GM23338 (cell line): ENCODE data around the gene KCNJ8. TPM values are rescaled to one million over a fixed set of nuclear protein-coding genes. Genes with fewer than 3 reads are reported as not detected.

Source experiments
- ATAC-seq: fragments of 200-7000 bp; cut with Tn5 transposase; 3 replicates; pipeline ENCODE4 v1.9.1; 2020
- DNase-seq: peaks from one replicate; pipeline ENCODE4 v3.0.0-alpha.2; 2015; ENCODE audit warnings: low spot score
- H2AFZ ChIP-seq: fragments of 200-600 bp; sonication (generic); 2 replicates; pipeline ENCODE4 v1.8.0; 2016; ENCODE audit warnings: antibody characterized with exemption, mild to moderate bottlenecking, moderate library complexity
- H3F3A ChIP-seq: fragments of 200-600 bp; sonication (generic); replicated peaks from 2 replicates; pipeline ENCODE4 v1.8.0; 2017; ENCODE audit warnings: antibody characterized with exemption, mixed run types, low read depth
- H3K27ac ChIP-seq: fragments of 200-600 bp; sonication (generic); 2 replicates; pipeline ENCODE4 v1.6.1; 2016; ENCODE audit warnings: low read depth
- H3K27me3 ChIP-seq: fragments of 200-600 bp; sonication (generic); 2 replicates; pipeline ENCODE4 v1.8.0; 2016; ENCODE audit warnings: mild to moderate bottlenecking, mixed run types, moderate library complexity; ENCODE audit not compliant: insufficient read depth
- H3K36me3 ChIP-seq: fragments of 200-600 bp; sonication (generic); 2 replicates; pipeline ENCODE4 v1.8.0; 2016; ENCODE audit warnings: mild to moderate bottlenecking; ENCODE audit not compliant: insufficient read depth
- H3K4me1 ChIP-seq: fragments of 200-600 bp; sonication (generic); 2 replicates; pipeline ENCODE4 v1.8.0; 2016; ENCODE audit warnings: mild to moderate bottlenecking, moderate library complexity; ENCODE audit not compliant: insufficient read depth
- H3K4me2 ChIP-seq: fragments of 200-600 bp; sonication (generic); 2 replicates; pipeline ENCODE4 v1.7.1; 2017; ENCODE audit warnings: mixed run types
- H3K4me3 ChIP-seq: fragments of 200-600 bp; sonication (generic); 2 replicates; pipeline ENCODE4 v1.6.1; 2016; ENCODE audit warnings: mixed run types
- H3K79me2 ChIP-seq: fragments of 200-600 bp; sonication (generic); replicated peaks from 2 replicates; pipeline ENCODE4 v1.8.0; 2017; ENCODE audit warnings: mild to moderate bottlenecking; ENCODE audit not compliant: insufficient read depth
- H3K9me2 ChIP-seq: fragments of 200-600 bp; sonication (generic); 2 replicates; pipeline ENCODE4 v1.8.0; 2017; ENCODE audit not compliant: insufficient read depth
- H4K20me1 ChIP-seq: fragments of 200-600 bp; sonication (generic); replicated peaks from 2 replicates; pipeline ENCODE4 v1.8.0; 2017; ENCODE audit warnings: mild to moderate bottlenecking; ENCODE audit not compliant: insufficient read depth
- H3K27ac Mint-ChIP-seq: 2 replicates; pipeline ENCODE4 v1.8.0; 2020; ENCODE audit warnings: inconsistent platforms, mild to moderate bottlenecking, moderate library complexity, mixed read lengths
- H3K27me3 Mint-ChIP-seq: 3 replicates; pipeline ENCODE4 v1.8.0; 2022; ENCODE audit warnings: low read depth, mild to moderate bottlenecking, moderate library complexity, mixed read lengths, inconsistent platforms; ENCODE audit not compliant: insufficient read depth, poor library complexity
- H3K36me3 Mint-ChIP-seq: 3 replicates; pipeline ENCODE4 v1.8.0; 2021; ENCODE audit warnings: low read depth, mild to moderate bottlenecking, inconsistent platforms, moderate library complexity, mixed read lengths
- H3K4me1 Mint-ChIP-seq: 3 replicates; pipeline ENCODE4 v1.8.0; 2020; ENCODE audit warnings: mild to moderate bottlenecking, inconsistent platforms, mixed read lengths
- H3K4me3 Mint-ChIP-seq: 3 replicates; pipeline ENCODE4 v1.8.0; 2021; ENCODE audit warnings: moderate library complexity, mild to moderate bottlenecking, inconsistent platforms, mixed read lengths
- H3K9me3 Mint-ChIP-seq: 3 replicates; pipeline ENCODE4 v1.8.0; 2020; ENCODE audit warnings: moderate library complexity, mild to moderate bottlenecking, inconsistent platforms, mixed read lengths
- CREB1 ChIP-seq: fragments of 250-450 bp; sonication (Bioruptor Pico); IDR thresholded peaks from 2 replicates; pipeline ENCODE4 v1.5.0; 2020; ENCODE audit warnings: low read depth, mild to moderate bottlenecking, moderate library complexity
- ETS1 ChIP-seq: IDR thresholded peaks from 2 replicates; pipeline ENCODE4 v1.6.1; 2016; ENCODE audit warnings: antibody characterized with exemption
- EZH2 ChIP-seq: fragments of 200-600 bp; sonication (generic); IDR thresholded peaks from one replicate; pipeline ENCODE4 v1.8.0; 2017; ENCODE audit warnings: antibody characterized with exemption, mild to moderate bottlenecking, low read depth; ENCODE audit not compliant: unreplicated experiment
- JUNB ChIP-seq: IDR thresholded peaks from one replicate; pipeline ENCODE4 v1.6.1; 2016; ENCODE audit warnings: antibody characterized with exemption; ENCODE audit not compliant: unreplicated experiment
- NANOG ChIP-seq: IDR thresholded peaks from 2 replicates; pipeline ENCODE4 v1.6.1; 2016; ENCODE audit warnings: antibody characterized with exemption, borderline replicate concordance
- POLR2AphosphoS5 ChIP-seq: IDR thresholded peaks from 2 replicates; pipeline ENCODE4 v1.6.1; 2016; ENCODE audit warnings: antibody characterized with exemption, low read depth
- ZNF114 ChIP-seq: fragments of 250-450 bp; sonication (Bioruptor Pico); IDR thresholded peaks from 2 replicates; pipeline ENCODE4 v1.5.0; 2020; ENCODE audit warnings: mild to moderate bottlenecking, moderate library complexity
- ZNF331 ChIP-seq: fragments of 250-450 bp; sonication (Bioruptor Pico); IDR thresholded peaks from 2 replicates; pipeline ENCODE4 v1.5.0; 2020; ENCODE audit warnings: low read depth, mild to moderate bottlenecking, moderate library complexity
- ZNF462 ChIP-seq: fragments of 250-450 bp; sonication (Bioruptor Pico); IDR thresholded peaks from 2 replicates; pipeline ENCODE4 v1.5.0; 2020; ENCODE audit warnings: mild to moderate bottlenecking, moderate library complexity
- polyA plus RNA-seq: library from polyadenylated mRNA; unstranded; fragments of >200 nt; fragmentation: Nextera tagmentation; extraction: Ambion mirVana; gene quantifications from 2 replicates; pipeline ENCODE4 v1.2.1, GENCODE V29; 2016
- total RNA-seq: library from RNA; depleted of rRNA; stranded (reverse); fragments of >200 nt; shearing (Covaris generic); gene quantifications from 2 replicates; pipeline ENCODE4 v1.2.3, GENCODE V29; 2014
- TF ChIP-seq, protein P1 (sequence below), 2 experiments: fragments of 200-600 bp in 1 of 2; sonication (generic) in 1 of 2; conservative IDR thresholded peaks; 2 replicates each; pipeline versions ENCODE4 v1.5.1 to v1.6.1; 2016 to 2017; ENCODE audit warnings: antibody characterized with exemption in 2 of 2, low read depth in 2 of 2, mild to moderate bottlenecking in 2 of 2, moderate library complexity in 1 of 2
- TF ChIP-seq, protein P2 (sequence below): IDR thresholded peaks from one replicate; pipeline ENCODE4 v1.6.1; 2018; ENCODE audit warnings: antibody characterized with exemption; ENCODE audit not compliant: unreplicated experiment

KCNJ8 gene
- total and polyA plus RNA-seq, 2 experiments from 2014 or later: 0.82 to 0.87 TPM

GRCh38 chr12:21819678-21820077 lies 45.2 kb upstream of the KCNJ8 start:
- no peak overlapping the region for H3K4me3 Mint-ChIP-seq
- no peak overlapping the region for H3K27ac Mint-ChIP-seq
- no peaks in the 10 kb centered on the region for H3F3A ChIP-seq
- TF ChIP-seq ZNF331 (CRISPR knock-in tag) (no peak), EZH2 (no peak), JUNB (no peak), POLR2AphosphoS5 (no peak), ZNF114 (no peak), NANOG (no peak), CREB1 (CRISPR knock-in tag) (no peak)
- TF ChIP-seq, protein P1, sequence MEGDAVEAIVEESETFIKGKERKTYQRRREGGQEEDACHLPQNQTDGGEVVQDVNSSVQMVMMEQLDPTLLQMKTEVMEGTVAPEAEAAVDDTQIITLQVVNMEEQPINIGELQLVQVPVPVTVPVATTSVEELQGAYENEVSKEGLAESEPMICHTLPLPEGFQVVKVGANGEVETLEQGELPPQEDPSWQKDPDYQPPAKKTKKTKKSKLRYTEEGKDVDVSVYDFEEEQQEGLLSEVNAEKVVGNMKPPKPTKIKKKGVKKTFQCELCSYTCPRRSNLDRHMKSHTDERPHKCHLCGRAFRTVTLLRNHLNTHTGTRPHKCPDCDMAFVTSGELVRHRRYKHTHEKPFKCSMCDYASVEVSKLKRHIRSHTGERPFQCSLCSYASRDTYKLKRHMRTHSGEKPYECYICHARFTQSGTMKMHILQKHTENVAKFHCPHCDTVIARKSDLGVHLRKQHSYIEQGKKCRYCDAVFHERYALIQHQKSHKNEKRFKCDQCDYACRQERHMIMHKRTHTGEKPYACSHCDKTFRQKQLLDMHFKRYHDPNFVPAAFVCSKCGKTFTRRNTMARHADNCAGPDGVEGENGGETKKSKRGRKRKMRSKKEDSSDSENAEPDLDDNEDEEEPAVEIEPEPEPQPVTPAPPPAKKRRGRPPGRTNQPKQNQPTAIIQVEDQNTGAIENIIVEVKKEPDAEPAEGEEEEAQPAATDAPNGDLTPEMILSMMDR (conservative IDR thresholded peaks at IDR 0.05; ENCODE audit: low read depth in 2 of 2): no peak
- no peaks in the 10 kb centered on the region for H3K27me3 Mint-ChIP-seq
- H3K4me3 ChIP-seq: no peak overlapping the region
- H3K9me3 Mint-ChIP-seq: no peaks in the 10 kb centered on the region
- H3K9me2 ChIP-seq: no peaks in the 10 kb centered on the region
- no peaks in the 10 kb centered on the region for H3K36me3 ChIP-seq
- H2AFZ ChIP-seq: no peak overlapping the region
- no peaks in the 10 kb centered on the region for H3K27me3 ChIP-seq
- H3K4me1 ChIP-seq: no peaks in the 10 kb centered on the region
- H3K79me2 ChIP-seq: no peaks in the 10 kb centered on the region
- no peak overlapping the region for H3K4me2 ChIP-seq
- no peaks in the 10 kb centered on the region for H3K4me1 Mint-ChIP-seq
- H4K20me1 ChIP-seq: no peaks in the 10 kb centered on the region
- H3K27ac ChIP-seq: no peak overlapping the region
- DNase-seq: no peak
- no peaks in the 10 kb centered on the region for H3K36me3 Mint-ChIP-seq
- no peak for ATAC-seq

DNA sequence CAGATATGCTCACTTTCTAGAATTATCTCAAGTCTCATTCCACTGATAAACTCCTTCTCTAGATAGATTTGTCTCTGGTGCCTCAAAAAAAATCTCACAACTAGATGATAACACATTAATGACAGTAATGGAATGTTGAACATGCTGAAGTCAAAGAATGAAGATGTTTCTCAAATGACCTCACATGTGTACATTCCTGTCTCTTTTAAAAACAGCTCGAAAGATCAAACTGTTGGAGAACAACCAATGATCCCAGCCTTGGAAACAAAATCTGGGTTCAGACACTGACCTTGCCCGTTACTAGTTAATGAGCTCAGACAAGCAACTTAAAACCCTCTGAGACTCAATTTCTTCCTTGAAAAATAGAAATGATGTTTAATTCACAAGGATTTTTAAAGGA lies 44.7 kb upstream of the KCNJ8 start:
- Histone ChIP-seq H3K4me2 (no peak overlapping the region), H3K27ac (no peak overlapping the region), H3K36me3 (no peaks in the 10 kb centered on the region), H3K79me2 (no peaks in the 10 kb centered on the region), H3K4me3 (no peak overlapping the region), H3K4me1 (no peaks in the 10 kb centered on the region), H3K27me3 (no peaks in the 10 kb centered on the region), H2AFZ (no peak overlapping the region), H4K20me1 (no peaks in the 10 kb centered on the region), H3K9me2 (no peaks in the 10 kb centered on the region), H3F3A (no peaks in the 10 kb centered on the region)
- Mint-ChIP-seq H3K4me3 (no peak overlapping the region), H3K27me3 (no peaks in the 10 kb centered on the region), H3K9me3 (no peaks in the 10 kb centered on the region), H3K4me1 (no peaks in the 10 kb centered on the region), H3K27ac (no peak overlapping the region), H3K36me3 (no peaks in the 10 kb centered on the region)
- ATAC-seq: no peak
- DNase-seq: peak; percentile 2
- TF ChIP-seq ETS1 (no peak), ZNF462 (CRISPR knock-in tag) (no peak), EZH2 (no peak)
- TF ChIP-seq, protein P2, sequence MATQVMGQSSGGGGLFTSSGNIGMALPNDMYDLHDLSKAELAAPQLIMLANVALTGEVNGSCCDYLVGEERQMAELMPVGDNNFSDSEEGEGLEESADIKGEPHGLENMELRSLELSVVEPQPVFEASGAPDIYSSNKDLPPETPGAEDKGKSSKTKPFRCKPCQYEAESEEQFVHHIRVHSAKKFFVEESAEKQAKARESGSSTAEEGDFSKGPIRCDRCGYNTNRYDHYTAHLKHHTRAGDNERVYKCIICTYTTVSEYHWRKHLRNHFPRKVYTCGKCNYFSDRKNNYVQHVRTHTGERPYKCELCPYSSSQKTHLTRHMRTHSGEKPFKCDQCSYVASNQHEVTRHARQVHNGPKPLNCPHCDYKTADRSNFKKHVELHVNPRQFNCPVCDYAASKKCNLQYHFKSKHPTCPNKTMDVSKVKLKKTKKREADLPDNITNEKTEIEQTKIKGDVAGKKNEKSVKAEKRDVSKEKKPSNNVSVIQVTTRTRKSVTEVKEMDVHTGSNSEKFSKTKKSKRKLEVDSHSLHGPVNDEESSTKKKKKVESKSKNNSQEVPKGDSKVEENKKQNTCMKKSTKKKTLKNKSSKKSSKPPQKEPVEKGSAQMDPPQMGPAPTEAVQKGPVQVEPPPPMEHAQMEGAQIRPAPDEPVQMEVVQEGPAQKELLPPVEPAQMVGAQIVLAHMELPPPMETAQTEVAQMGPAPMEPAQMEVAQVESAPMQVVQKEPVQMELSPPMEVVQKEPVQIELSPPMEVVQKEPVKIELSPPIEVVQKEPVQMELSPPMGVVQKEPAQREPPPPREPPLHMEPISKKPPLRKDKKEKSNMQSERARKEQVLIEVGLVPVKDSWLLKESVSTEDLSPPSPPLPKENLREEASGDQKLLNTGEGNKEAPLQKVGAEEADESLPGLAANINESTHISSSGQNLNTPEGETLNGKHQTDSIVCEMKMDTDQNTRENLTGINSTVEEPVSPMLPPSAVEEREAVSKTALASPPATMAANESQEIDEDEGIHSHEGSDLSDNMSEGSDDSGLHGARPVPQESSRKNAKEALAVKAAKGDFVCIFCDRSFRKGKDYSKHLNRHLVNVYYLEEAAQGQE: no peak
